Ascending aorta (tissue), 2 donors: ENCODE data around the gene RASGEF1C. TPM values are rescaled to one million over a fixed set of nuclear protein-coding genes. Genes with fewer than 3 reads are reported as not detected.
"Not testable (repeated sequence)": the region's sequence is repeated elsewhere in the genome, so short reads cannot be mapped to it uniquely, and the experiment has no call there.

Experiments used
- DNase-seq, 2 donors: peaks; one replicate each; pipeline ENCODE4 v3.0.0-alpha.2; 2019; ENCODE audit warnings: low spot score in 2 of 2
- H3K27ac ChIP-seq, 2 donors: fragments of 200-600 bp; sonication (generic); one replicate each; pipeline ENCODE4 v1.5.1; 2016 to 2017; ENCODE audit warnings: mild to moderate bottlenecking in 1 of 2
- H3K27me3 ChIP-seq: fragments of 200-600 bp; sonication (generic); one replicate; pipeline ENCODE4 v1.5.1; 2017
- H3K36me3 ChIP-seq, 2 donors: fragments of 200-600 bp; sonication (generic); one replicate each; pipeline ENCODE4 v1.5.1; 2016
- H3K4me1 ChIP-seq, 2 donors: fragments of 200-600 bp; sonication (generic); one replicate each; pipeline ENCODE4 v1.5.1; 2016 to 2017; ENCODE audit warnings: mild to moderate bottlenecking in 1 of 2
- H3K4me3 ChIP-seq, 2 donors: fragments of 200-600 bp; sonication (generic); one replicate each; pipeline ENCODE4 v1.5.1; 2016 to 2017; ENCODE audit warnings: mild to moderate bottlenecking in 1 of 2
- H3K9me3 ChIP-seq, 2 donors: fragments of 200-600 bp; sonication (generic); one replicate each; pipeline ENCODE4 v1.5.1; 2016
- intact Hi-C: fragments of 100-400 bp; cut with DNase I; formaldehyde crosslinking; loops from one replicate; pipeline ENCODE4 v1.15.1; 2023
- total RNA-seq: library from RNA; depleted of rRNA; stranded (reverse); fragments of >200 nt; gene quantifications from one replicate; pipeline ENCODE4 v1.1.0, GENCODE V29; 2016
- TF ChIP-seq, protein P1 (sequence below), 3 experiments: fragments of 200-600 bp in 2 of 3; fragments of 450-650 bp in 1 of 3; sonication (generic) in 2 of 3; IDR thresholded peaks; one replicate each; pipeline ENCODE4 v1.5.1; 2016 to 2019; ENCODE audit warnings: antibody characterized with exemption in 3 of 3, mild to moderate bottlenecking in 1 of 3, moderate library complexity in 1 of 3

Gene RASGEF1C
- total RNA-seq, 1 donor from 2014 or later, result not detected

DNA sequence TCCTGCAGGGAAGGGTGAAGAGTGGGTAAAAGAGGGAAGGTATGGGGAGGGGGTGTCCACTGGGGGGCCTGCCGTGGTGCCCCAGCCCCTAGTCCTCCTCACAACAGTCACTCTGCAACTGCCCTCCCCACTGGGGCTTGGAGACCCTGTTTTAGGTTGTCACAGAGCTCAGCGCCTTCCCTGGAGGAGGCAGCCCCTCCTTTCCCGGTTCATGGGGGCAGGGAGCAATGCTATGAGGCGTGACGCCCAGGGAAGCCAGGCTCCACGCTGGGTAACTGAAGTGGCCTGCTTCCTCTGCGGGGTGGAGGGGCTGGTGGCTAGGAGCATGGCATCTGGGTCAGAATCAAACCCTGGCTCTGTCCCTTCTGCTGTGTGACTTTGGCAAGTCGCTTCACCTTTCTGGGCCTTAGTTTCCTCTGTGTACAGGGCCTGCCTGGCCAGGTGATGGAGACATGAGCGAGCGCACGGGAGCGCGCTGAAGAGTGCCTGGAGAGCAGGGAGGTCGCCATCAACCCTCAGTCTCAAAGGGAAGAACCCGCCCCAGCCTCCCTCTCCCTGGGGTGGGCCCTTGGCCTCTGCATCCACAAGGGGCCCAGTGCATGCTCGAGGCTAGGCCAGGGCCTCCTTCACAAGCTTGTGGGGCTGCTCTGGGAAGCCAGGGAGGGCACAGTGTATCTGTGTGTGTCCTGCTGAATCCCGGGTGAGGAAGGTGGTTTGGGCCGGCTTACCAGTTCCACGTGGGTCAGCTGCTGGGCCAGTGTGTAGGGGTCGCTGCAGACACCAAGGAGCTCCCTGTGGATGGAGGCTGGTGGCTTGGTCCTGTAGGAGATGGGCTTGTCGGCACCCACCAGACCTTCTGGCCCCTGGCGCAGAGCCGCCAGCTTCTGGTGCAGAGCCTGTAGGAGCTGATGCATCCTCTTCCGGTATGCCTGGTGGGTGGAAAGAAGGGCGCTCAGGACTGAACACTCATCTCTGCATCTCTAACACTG is 81.0 kb downstream of the RASGEF1C start:
- intact Hi-C loops, result no loop called here
- DNase-seq, result peak in 1 of 2 donors; percentile 59

DNA sequence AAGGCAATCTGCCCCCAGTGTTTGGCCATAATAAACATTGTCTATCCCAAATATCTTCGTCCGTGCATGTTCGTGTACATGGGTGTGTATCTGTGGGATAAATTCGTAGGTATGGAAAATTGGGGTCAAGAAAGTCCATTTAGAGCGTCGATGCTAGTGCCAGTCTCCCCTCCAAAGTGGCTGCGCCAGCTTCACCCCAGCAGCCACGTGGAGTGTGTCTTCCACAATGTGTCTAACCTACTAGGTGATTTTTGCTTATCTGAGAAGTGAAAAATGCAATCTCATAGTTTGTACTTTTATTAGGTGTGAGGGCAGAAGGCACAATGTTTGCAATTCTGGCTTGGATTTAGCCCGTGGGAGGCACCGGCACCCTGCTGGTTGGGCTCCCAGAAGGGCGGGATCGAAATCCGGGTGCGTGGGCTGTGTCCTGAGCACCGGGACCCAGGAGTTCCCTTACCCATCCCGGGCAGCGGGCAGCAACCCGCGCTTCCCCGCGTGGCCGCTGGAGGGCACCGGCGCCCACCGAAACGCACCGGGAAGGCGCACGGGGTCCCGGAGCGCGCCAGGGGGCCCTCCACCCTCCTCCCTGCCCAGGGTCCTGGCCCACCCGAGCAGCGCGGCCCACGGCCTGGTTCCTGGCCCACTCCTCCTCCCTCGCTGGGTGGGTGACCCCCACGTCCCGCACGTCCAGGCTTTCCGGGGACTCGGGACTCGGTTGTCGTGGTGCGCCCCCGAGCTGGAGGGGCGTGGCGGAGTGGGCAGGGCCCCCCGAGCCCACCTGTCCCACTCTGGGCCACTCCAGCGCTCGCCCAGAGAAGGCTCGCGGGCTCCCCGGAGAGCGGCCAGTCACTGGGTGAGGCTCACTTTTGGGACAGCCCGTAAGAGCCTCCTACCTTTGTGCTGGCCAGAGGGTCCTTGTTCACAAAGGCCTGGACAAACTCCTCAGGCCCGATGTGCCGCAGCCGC is 82.0 kb downstream of the RASGEF1C start:
- H3K9me3 ChIP-seq, result no peaks in the 10 kb centered on the region
- intact Hi-C loops, result no loop called here
- no peak for DNase-seq

More for the DNA sequence above, 81.0 kb downstream of the RASGEF1C start:
- Histone ChIP-seq H3K36me3 (no peaks in the 10 kb centered on the region), H3K4me3 (no peak overlapping the region), H3K9me3 (no peaks in the 10 kb centered on the region), H3K27ac (no peak overlapping the region), H3K4me1 (no peaks in the 10 kb centered on the region), H3K27me3 (peaks cover 5% of the 10 kb centered on the region)
- TF ChIP-seq, protein P1, sequence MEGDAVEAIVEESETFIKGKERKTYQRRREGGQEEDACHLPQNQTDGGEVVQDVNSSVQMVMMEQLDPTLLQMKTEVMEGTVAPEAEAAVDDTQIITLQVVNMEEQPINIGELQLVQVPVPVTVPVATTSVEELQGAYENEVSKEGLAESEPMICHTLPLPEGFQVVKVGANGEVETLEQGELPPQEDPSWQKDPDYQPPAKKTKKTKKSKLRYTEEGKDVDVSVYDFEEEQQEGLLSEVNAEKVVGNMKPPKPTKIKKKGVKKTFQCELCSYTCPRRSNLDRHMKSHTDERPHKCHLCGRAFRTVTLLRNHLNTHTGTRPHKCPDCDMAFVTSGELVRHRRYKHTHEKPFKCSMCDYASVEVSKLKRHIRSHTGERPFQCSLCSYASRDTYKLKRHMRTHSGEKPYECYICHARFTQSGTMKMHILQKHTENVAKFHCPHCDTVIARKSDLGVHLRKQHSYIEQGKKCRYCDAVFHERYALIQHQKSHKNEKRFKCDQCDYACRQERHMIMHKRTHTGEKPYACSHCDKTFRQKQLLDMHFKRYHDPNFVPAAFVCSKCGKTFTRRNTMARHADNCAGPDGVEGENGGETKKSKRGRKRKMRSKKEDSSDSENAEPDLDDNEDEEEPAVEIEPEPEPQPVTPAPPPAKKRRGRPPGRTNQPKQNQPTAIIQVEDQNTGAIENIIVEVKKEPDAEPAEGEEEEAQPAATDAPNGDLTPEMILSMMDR (IDR thresholded peaks at IDR 0.05), result no peak

DNA sequence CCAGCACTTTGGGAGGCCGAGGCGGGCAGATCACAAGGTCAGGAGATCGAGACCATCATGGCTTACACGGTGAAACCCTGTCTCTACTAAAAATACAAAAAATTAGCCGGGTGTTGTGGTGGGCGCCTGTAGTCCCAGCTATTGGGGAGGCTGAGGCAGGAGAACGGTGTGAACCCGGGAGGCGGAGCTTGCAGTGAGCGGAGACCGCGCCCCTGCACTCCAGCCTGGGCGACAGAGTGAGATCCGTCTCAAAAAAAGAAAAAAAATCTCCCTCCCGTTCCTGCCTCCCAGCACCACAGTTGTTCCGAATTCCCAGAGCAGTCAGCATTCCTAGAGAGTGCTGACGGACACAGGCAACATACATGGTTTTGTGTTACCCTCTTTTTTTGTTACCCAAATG is 82.9 kb downstream of the RASGEF1C start:
- H3K36me3 ChIP-seq, H3K27me3 ChIP-seq, DNase-seq, H3K4me1 ChIP-seq, H3K9me3 ChIP-seq, H3K4me3 ChIP-seq, H3K27ac ChIP-seq, intact Hi-C loops: not testable (repeated sequence)

More for the DNA sequence above, 82.0 kb downstream of the RASGEF1C start:
- Histone ChIP-seq H3K4me1 (no peaks in the 10 kb centered on the region), H3K36me3 (no peaks in the 10 kb centered on the region), H3K4me3 (no peak overlapping the region), H3K27me3 (peaks cover 5% of the 10 kb centered on the region), H3K27ac (no peak overlapping the region)
- TF ChIP-seq, protein P1 (IDR thresholded peaks at IDR 0.05), result peak; percentile 38 to 54 (median 49)

- DNase-seq, H3K27me3 ChIP-seq, H3K4me1 ChIP-seq, H3K27ac ChIP-seq, H3K4me3 ChIP-seq, H3K36me3 ChIP-seq, H3K9me3 ChIP-seq, intact Hi-C loops: not testable (repeated sequence)
Observed at GRCh38 chr5:180124662-180125061, 84.3 kb downstream of the RASGEF1C start.

DNA sequence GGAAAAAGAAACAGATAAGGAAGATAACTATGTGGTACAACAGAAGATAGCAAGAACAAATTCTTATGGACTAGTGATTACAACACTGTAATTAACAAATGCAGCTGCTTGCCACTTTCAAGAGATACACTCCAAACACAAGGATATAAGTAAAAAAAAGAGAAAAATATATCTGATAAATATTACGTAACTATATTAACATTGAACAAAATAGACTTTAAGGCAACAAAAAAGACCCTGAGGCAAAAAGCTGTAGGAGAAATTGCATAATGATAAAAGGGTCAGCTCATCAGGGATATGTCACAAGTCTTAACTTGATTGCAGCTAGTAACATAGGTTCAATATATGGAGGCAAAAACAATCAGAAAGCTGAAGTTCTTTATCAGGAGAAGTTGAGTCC is 86.1 kb downstream of the RASGEF1C start:
- H3K36me3 ChIP-seq, result no peaks in the 10 kb centered on the region
- H3K9me3 ChIP-seq, result no peaks in the 10 kb centered on the region
- no peak for DNase-seq
- intact Hi-C loops, result no loop called here
- TF ChIP-seq, protein P1 (IDR thresholded peaks at IDR 0.05), result no peak
- H3K4me3 ChIP-seq, result no peak overlapping the region
- no peak overlapping the region for H3K27ac ChIP-seq
- no peaks in the 10 kb centered on the region for H3K4me1 ChIP-seq
- peaks cover 5% of the 10 kb centered on the region for H3K27me3 ChIP-seq

DNA sequence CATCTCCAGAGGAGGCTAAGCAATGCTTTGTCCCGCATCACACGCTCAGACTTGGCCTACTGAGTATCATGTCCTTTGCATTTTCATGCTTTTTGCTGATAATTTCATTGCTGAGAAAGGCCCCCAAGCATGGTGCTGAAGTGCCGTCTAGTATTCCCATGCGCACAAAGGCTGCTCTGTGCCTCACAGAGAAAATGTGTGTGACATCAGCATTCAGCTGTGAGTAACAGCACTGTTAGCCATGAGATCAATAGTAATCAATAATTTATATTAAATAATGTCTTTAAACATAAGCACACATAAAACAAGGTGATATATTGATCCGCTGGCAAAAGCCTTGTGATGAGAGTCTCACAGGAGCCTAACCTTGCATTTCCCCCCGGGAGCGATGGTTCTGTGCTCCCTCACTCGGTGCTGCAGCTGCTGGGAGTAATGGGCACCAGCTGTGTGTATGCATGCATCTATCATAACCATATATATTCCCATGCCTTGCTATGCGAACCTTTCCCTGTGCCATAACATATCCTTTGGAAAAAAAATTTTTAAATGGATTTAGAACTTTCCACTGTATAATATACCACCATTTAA is 87.1 kb downstream of the RASGEF1C start:
- Histone ChIP-seq H3K4me1 (no peaks in the 10 kb centered on the region), H3K27ac (no peak overlapping the region), H3K9me3 (no peaks in the 10 kb centered on the region), H3K27me3 (peaks cover 2% of the 10 kb centered on the region), H3K36me3 (no peaks in the 10 kb centered on the region), H3K4me3 (no peak overlapping the region)
- TF ChIP-seq, protein P1 (IDR thresholded peaks at IDR 0.05), result no peak
- no peak for DNase-seq
- intact Hi-C loops, result no loop called here
